Retinal pigment epithelial cell (primary cell): Measurements from ENCODE around the gene MRPS24.

Experiments
- DNase-seq: peaks from one replicate; pipeline ENCODE4 v3.0.0-alpha.2; 2010; ENCODE audit warnings: low read depth
- H3K4me3 ChIP-seq: 2 replicates; pipeline ENCODE4 v1.5.1; 2011; ENCODE audit warnings: mild to moderate bottlenecking, low read length, control low read depth, moderate library complexity
- CTCF ChIP-seq: conservative IDR thresholded peaks from 2 replicates; pipeline ENCODE4 v1.5.1; 2011; ENCODE audit warnings: low read depth, low read length, control low read depth, inconsistent platforms

The MRPS24 gene

GRCh38 chr7:43877968-43878864, 8.9 kb upstream of the MRPS24 start:
- H3K4me3 ChIP-seq: no peak overlapping the region
- no peak for TF ChIP-seq CTCF
- no peak for DNase-seq

- H3K4me3 ChIP-seq: no peak overlapping the region
- no peak for DNase-seq
- no peak for TF ChIP-seq CTCF
These were observed 7.8 kb upstream of the MRPS24 start for GRCh38 chr7:43876976-43877745.

GRCh38 chr7:43876241-43876640, 6.9 kb upstream of the MRPS24 start:
- DNase-seq: no peak
- no peak for TF ChIP-seq CTCF
- H3K4me3 ChIP-seq: no peak overlapping the region

- H3K4me3 ChIP-seq: no peak overlapping the region
- DNase-seq: no peak
- TF ChIP-seq CTCF: no peak
These were observed 4.0 kb upstream of the MRPS24 start for GRCh38 chr7:43873300-43873699.

- no peak for DNase-seq
- H3K4me3 ChIP-seq: no peak overlapping the region
- no peak for TF ChIP-seq CTCF
These were observed 3.2 kb upstream of the MRPS24 start for GRCh38 chr7:43872406-43873110.

GRCh38 chr7:43871064-43871463, 1.7 kb upstream of the MRPS24 start:
- DNase-seq: no peak
- no peak for TF ChIP-seq CTCF
- H3K4me3 ChIP-seq: no peak overlapping the region
